SH-SY5Y (cell line): ENCODE results near the gene ZDHHC22.

Source experiments
- GATA2 ChIP-seq: IDR thresholded peaks from 2 replicates; pipeline ENCODE4 v1.6.1; 2011; ENCODE audit warnings: mild to moderate bottlenecking, low read depth, low read length
- GATA3 ChIP-seq: IDR thresholded peaks from 2 replicates; pipeline ENCODE4 v1.6.1; 2011; ENCODE audit warnings: low read depth, mild to moderate bottlenecking, low read length, moderate library complexity

DNA sequence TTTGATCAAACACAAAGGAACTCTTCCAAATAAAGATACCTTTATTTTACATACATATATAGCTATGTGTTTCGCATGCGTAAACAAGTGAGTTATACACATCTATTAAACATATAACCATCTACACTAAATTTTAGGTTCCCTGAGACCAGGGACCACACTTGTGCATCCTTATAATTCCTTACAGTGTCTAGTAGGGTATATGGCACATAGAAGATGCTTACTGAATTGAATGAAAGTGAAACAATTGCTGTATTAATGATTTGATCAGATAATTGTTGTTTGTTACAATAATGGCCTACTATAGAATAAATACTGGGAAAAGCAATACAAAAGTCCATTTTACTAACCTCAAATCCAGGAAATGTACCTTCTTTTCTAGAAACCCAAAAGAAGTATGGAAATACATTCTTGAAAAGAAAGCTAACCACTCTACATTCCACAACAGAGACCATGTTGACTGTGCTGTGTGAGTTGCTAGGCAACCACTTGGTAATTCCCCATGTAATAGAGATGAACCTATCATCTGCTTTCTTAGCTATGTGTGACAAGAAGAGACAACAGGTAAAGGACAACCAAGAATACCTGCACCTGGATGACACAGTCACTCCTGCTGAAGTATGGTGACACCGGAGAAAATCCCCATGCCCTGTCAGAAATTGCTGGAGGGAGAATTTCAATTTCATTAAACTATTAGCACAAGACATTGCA lies 55.4 kb downstream of the ZDHHC22 start:
- no peak for TF ChIP-seq GATA2
- TF ChIP-seq GATA3, result no peak
